GM23248 (cell line): ENCODE results near the gene ASCL1.

Experiments
- EZH2 ChIP-seq: fragments of 200-600 bp; sonication (generic); IDR thresholded peaks from 2 replicates; pipeline ENCODE4 v1.6.1; 2018; ENCODE audit warnings: antibody characterized with exemption, mild to moderate bottlenecking; ENCODE audit not compliant: insufficient read depth, poor library complexity, severe bottlenecking
- EZH2phosphoT487 ChIP-seq: fragments of 200-600 bp; sonication (generic); IDR thresholded peaks from 2 replicates; pipeline ENCODE4 v1.6.1; 2018; ENCODE audit warnings: antibody characterized with exemption, moderate library complexity, mild to moderate bottlenecking, low read depth; ENCODE audit not compliant: insufficient read depth

- TF ChIP-seq EZH2 (no peak), EZH2phosphoT487 (no peak)
Measured at GRCh38 chr12:102992297-102992696, 34.8 kb downstream of the ASCL1 start.
